Stimulated activated effector memory CD8-positive, alpha-beta T cell treated with anti-CD3 and anti-CD28 coated beads, Interleukin-12 subunit alpha, Interleukin-12 subunit beta, amount 100 ng/mL, for 72 hours (primary cell): ENCODE measurements around the gene KCNK17.

Source experiments
- ATAC-seq: fragments of 150-1000 bp; cut with Tn5 transposase; 2 replicates; pipeline ENCODE4 v1.10.0; 2021
- DNase-seq, 2 donors: peaks; one replicate each; pipeline ENCODE4 v3.0.0; 2021 to 2022; ENCODE audit warnings: low spot score in 2 of 2
- H3K27ac Mint-ChIP-seq: one replicate; pipeline ENCODE4 v1.8.0; 2022; ENCODE audit warnings: mild to moderate bottlenecking, mixed read lengths
- H3K36me3 Mint-ChIP-seq: one replicate; pipeline ENCODE4 v1.8.0; 2022; ENCODE audit warnings: mild to moderate bottlenecking, mixed read lengths
- H3K4me1 Mint-ChIP-seq: one replicate; pipeline ENCODE4 v1.8.0; 2022; ENCODE audit warnings: mixed read lengths
- H3K4me3 Mint-ChIP-seq: one replicate; pipeline ENCODE4 v1.8.0; 2022; ENCODE audit warnings: mild to moderate bottlenecking, mixed read lengths
- H3K9me3 Mint-ChIP-seq: one replicate; pipeline ENCODE4 v1.8.0; 2022; ENCODE audit warnings: mixed read lengths

Gene KCNK17

GRCh38 chr6:39320363-39320984, 6.3 kb upstream of the KCNK17 start:
- H3K9me3 Mint-ChIP-seq, result no peaks in the 10 kb centered on the region

GRCh38 chr6:39319621-39320362, 5.6 kb upstream of the KCNK17 start:
- no peak overlapping the region for H3K27ac Mint-ChIP-seq
- ATAC-seq (no peak), DNase-seq (no peak)
- no peak overlapping the region for H3K4me3 Mint-ChIP-seq
- H3K36me3 Mint-ChIP-seq, result no peaks in the 10 kb centered on the region
- H3K4me1 Mint-ChIP-seq, result no peaks in the 10 kb centered on the region
- H3K9me3 Mint-ChIP-seq, result no peaks in the 10 kb centered on the region

More at GRCh38 chr6:39320363-39320984, 6.3 kb upstream of the KCNK17 start:
- ATAC-seq (no peak), DNase-seq (no peak)
- Mint-ChIP-seq H3K36me3 (no peaks in the 10 kb centered on the region), H3K27ac (no peak overlapping the region), H3K4me3 (no peak overlapping the region), H3K4me1 (no peaks in the 10 kb centered on the region)

GRCh38 chr6:39317256-39317655, 3.0 kb upstream of the KCNK17 start:
- H3K4me1 Mint-ChIP-seq, result peaks cover 9% of the 10 kb centered on the region
- no peak overlapping the region for H3K4me3 Mint-ChIP-seq
- no peak for DNase-seq
- H3K9me3 Mint-ChIP-seq, result no peaks in the 10 kb centered on the region
- ATAC-seq, result no peak
- no peak overlapping the region for H3K27ac Mint-ChIP-seq
- no peaks in the 10 kb centered on the region for H3K36me3 Mint-ChIP-seq

GRCh38 chr6:39313526-39314272, 520 bp downstream of the KCNK17 start:
- ATAC-seq, result no peak
- Mint-ChIP-seq H3K36me3 (no peaks in the 10 kb centered on the region), H3K9me3 (no peaks in the 10 kb centered on the region), H3K4me3 (peak overlapping the region; percentile 31), H3K4me1 (peaks cover 15% of the 10 kb centered on the region), H3K27ac (no peak overlapping the region)
- no peak for DNase-seq

GRCh38 chr6:39312912-39313525, 1.2 kb downstream of the KCNK17 start:
- Mint-ChIP-seq H3K9me3 (no peaks in the 10 kb centered on the region), H3K4me3 (no peak overlapping the region), H3K27ac (no peak overlapping the region), H3K4me1 (peaks cover 15% of the 10 kb centered on the region), H3K36me3 (no peaks in the 10 kb centered on the region)
- ATAC-seq, result no peak
- no peak for DNase-seq

GRCh38 chr6:39310542-39310941, 3.7 kb downstream of the KCNK17 start:
- no peak for DNase-seq
- Mint-ChIP-seq H3K36me3 (no peaks in the 10 kb centered on the region), H3K4me3 (no peak overlapping the region), H3K27ac (no peak overlapping the region), H3K4me1 (peaks cover 15% of the 10 kb centered on the region), H3K9me3 (no peaks in the 10 kb centered on the region)
- ATAC-seq, result no peak

- ATAC-seq (peak; percentile 54), DNase-seq (peak; percentile 44 to 79)
- H3K36me3 Mint-ChIP-seq, result no peaks in the 10 kb centered on the region
- peaks cover 15% of the 10 kb centered on the region for H3K4me1 Mint-ChIP-seq
- H3K27ac Mint-ChIP-seq, result no peak overlapping the region
- no peaks in the 10 kb centered on the region for H3K9me3 Mint-ChIP-seq
- H3K4me3 Mint-ChIP-seq, result no peak overlapping the region
Measured at GRCh38 chr6:39309942-39310531, 4.2 kb downstream of the KCNK17 start.

- no peak overlapping the region for H3K4me3 Mint-ChIP-seq
- H3K9me3 Mint-ChIP-seq, result no peaks in the 10 kb centered on the region
- H3K27ac Mint-ChIP-seq, result no peak overlapping the region
- peaks cover 15% of the 10 kb centered on the region for H3K4me1 Mint-ChIP-seq
- no peak for ATAC-seq
- DNase-seq, result no peak
- H3K36me3 Mint-ChIP-seq, result no peaks in the 10 kb centered on the region
Measured at GRCh38 chr6:39307462-39307861, 6.8 kb downstream of the KCNK17 start.

GRCh38 chr6:39304951-39305350, 9.3 kb downstream of the KCNK17 start:
- Mint-ChIP-seq H3K4me3 (no peak overlapping the region), H3K9me3 (no peaks in the 10 kb centered on the region), H3K27ac (no peak overlapping the region), H3K4me1 (peaks cover 12% of the 10 kb centered on the region), H3K36me3 (no peaks in the 10 kb centered on the region)
- ATAC-seq (no peak), DNase-seq (no peak)

GRCh38 chr6:39303425-39304153, 10.6 kb downstream of the KCNK17 start:
- Mint-ChIP-seq H3K9me3 (no peaks in the 10 kb centered on the region), H3K27ac (no peak overlapping the region), H3K36me3 (no peaks in the 10 kb centered on the region), H3K4me3 (peak overlapping the region; percentile 23), H3K4me1 (peaks cover 10% of the 10 kb centered on the region)
- DNase-seq, result no peak
- ATAC-seq, result peak; percentile 2

- Mint-ChIP-seq H3K36me3 (no peaks in the 10 kb centered on the region), H3K9me3 (no peaks in the 10 kb centered on the region), H3K4me1 (peaks cover 10% of the 10 kb centered on the region), H3K27ac (no peak overlapping the region), H3K4me3 (peak overlapping the region; percentile 23)
- ATAC-seq (peak; percentile 92), DNase-seq (peak; percentile 83 to 94)
Measured at GRCh38 chr6:39302669-39303424, 11.4 kb downstream of the KCNK17 start.

GRCh38 chr6:39302011-39302410, 12.2 kb downstream of the KCNK17 start:
- Mint-ChIP-seq H3K4me1 (peaks cover 10% of the 10 kb centered on the region), H3K4me3 (no peak overlapping the region), H3K9me3 (no peaks in the 10 kb centered on the region), H3K27ac (no peak overlapping the region), H3K36me3 (no peaks in the 10 kb centered on the region)
- DNase-seq (no peak), ATAC-seq (no peak)

- no peak for ATAC-seq
- no peaks in the 10 kb centered on the region for H3K9me3 Mint-ChIP-seq
- no peaks in the 10 kb centered on the region for H3K36me3 Mint-ChIP-seq
- no peak overlapping the region for H3K4me3 Mint-ChIP-seq
- peaks cover 10% of the 10 kb centered on the region for H3K4me1 Mint-ChIP-seq
- H3K27ac Mint-ChIP-seq, result no peak overlapping the region
- DNase-seq, result no peak
Measured at GRCh38 chr6:39301606-39302005, 12.6 kb downstream of the KCNK17 start.

- H3K36me3 Mint-ChIP-seq, result no peaks in the 10 kb centered on the region
- peaks cover 10% of the 10 kb centered on the region for H3K4me1 Mint-ChIP-seq
- H3K9me3 Mint-ChIP-seq, result no peaks in the 10 kb centered on the region
Measured at GRCh38 chr6:39300739-39301138, 13.5 kb downstream of the KCNK17 start.

More at GRCh38 chr6:39300739-39301138, 13.5 kb downstream of the KCNK17 start:
- Mint-ChIP-seq H3K27ac (no peak overlapping the region), H3K4me3 (no peak overlapping the region)
- DNase-seq (no peak), ATAC-seq (no peak)
